Measurements from ENCODE around the gene P2RX7.
"Not testable (repeated sequence)": the region's sequence is repeated elsewhere in the genome, so short reads cannot be mapped to it uniquely, and the experiment has no call there.

DNA sequence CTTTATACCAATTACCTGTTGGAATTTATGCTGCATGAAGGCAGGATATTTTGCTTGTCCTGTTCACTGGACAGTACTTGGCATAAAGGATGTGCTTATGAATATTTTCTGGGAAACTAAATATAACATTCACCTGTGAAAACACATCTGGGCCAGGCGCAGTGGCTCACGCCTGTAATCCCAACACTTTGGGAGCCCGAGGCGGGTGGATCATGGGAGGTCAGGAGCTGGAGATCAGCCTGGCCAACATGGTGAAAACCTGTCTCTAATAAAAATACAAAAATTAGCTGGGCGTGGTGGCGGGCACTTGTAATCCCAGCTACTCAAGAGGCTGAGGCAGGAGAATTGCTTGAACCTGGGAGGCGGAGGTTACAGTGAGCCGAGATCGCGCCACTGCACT, 75.9 kb downstream of the P2RX7 start:
- TF ChIP-seq, protein P1, sequence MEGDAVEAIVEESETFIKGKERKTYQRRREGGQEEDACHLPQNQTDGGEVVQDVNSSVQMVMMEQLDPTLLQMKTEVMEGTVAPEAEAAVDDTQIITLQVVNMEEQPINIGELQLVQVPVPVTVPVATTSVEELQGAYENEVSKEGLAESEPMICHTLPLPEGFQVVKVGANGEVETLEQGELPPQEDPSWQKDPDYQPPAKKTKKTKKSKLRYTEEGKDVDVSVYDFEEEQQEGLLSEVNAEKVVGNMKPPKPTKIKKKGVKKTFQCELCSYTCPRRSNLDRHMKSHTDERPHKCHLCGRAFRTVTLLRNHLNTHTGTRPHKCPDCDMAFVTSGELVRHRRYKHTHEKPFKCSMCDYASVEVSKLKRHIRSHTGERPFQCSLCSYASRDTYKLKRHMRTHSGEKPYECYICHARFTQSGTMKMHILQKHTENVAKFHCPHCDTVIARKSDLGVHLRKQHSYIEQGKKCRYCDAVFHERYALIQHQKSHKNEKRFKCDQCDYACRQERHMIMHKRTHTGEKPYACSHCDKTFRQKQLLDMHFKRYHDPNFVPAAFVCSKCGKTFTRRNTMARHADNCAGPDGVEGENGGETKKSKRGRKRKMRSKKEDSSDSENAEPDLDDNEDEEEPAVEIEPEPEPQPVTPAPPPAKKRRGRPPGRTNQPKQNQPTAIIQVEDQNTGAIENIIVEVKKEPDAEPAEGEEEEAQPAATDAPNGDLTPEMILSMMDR (IDR thresholded peaks at IDR 0.05; ENCODE audit: insufficient read depth, low read depth, low read length): not testable (repeated sequence)
- not testable (repeated sequence) for TF ChIP-seq EZH2 (IDR thresholded peaks at IDR 0.05; ENCODE audit: insufficient read depth, low read length)
